ENCODE data around the gene SDF4. TPM values are rescaled to one million over a fixed set of nuclear protein-coding genes. Genes with fewer than 3 reads are reported as not detected.

SDF4 gene
- total and polyA plus RNA-seq, 2 of the 8 experiments (the other 6 are each of a cell fraction or from before 2014, with no cell fraction given), result 45.5 to 75.6 TPM

GRCh38 chr1:1233567-1233892 is 1.7 kb upstream of the SDF4 start:
- Histone ChIP-seq H2BK120ac (replicated peaks; ENCODE audit: low read depth, low read length) (no peak overlapping the region), H3K27me3 (replicated peaks in 1 of 4; ENCODE audit: control insufficient read depth in 3 of 4, extremely low read depth in 1 of 4, insufficient read depth in 3 of 4, low read length in 3 of 4) (no peaks in the 10 kb centered on the region; a peak in 1 of 7 replicates), H3K9ac (replicated peaks in 1 of 4; ENCODE audit: extremely low read depth in 1 of 4, low read depth in 3 of 4, low read length in 3 of 4) (no peak overlapping the region), H2BK12ac (ENCODE audit: low read depth, low read length) (no peak overlapping the region), H3K27ac (ENCODE audit: low read depth, low read length) (no peak overlapping the region), H3K79me2 (ENCODE audit: control insufficient read depth in 1 of 2, insufficient read depth in 2 of 2, low read length in 2 of 2) (peaks cover 6 to 34% of the 10 kb centered on the region in 2 experiments; a peak in 3 of 4 replicates), H3K36me3 (ENCODE audit: control insufficient read depth in 2 of 4, insufficient read depth in 4 of 4, low read length in 3 of 4) (peaks cover 0 to 10% (median 3%) of the 10 kb centered on the region in 4 experiments; a peak in 3 of 8 replicates), H4K91ac (replicated peaks; ENCODE audit: insufficient read length, low read length) (no peak overlapping the region), H2AFZ (ENCODE audit: low read length) (no peak overlapping the region), H4K8ac (ENCODE audit: extremely low read depth, insufficient read depth, low read length) (peak overlapping the region; percentile 46; the same call in 1 of the 2 replicates), H3K4me1 (replicated peaks in 1 of 4; ENCODE audit: control insufficient read depth in 3 of 4, insufficient read depth in 4 of 4, low read length in 3 of 4) (peaks cover 0 to 12% (median under 1%) of the 10 kb centered on the region in 4 experiments; a peak in 4 of 7 replicates), H3K4me2 (ENCODE audit: insufficient read depth in 1 of 2, low read depth in 2 of 2, low read length in 2 of 2) (0 out of 4 replicates have a peak overlapping the region, but pooled peaks of 1 of the 2 experiments have one; percentile 29), H3K79me1 (ENCODE audit: low read depth, low read length) (peaks cover 33% of the 10 kb centered on the region), H4K5ac (ENCODE audit: insufficient read length, low read depth, low read length) (no peak overlapping the region), H3K4me3 (ENCODE audit: extremely low read depth in 1 of 4, insufficient read depth in 2 of 4, low read depth in 3 of 4, low read length in 4 of 4) (no peak overlapping the region), H2AK5ac (ENCODE audit: low read depth, low read length) (no peak overlapping the region), H3K23me2 (ENCODE audit: low read depth, low read length) (peaks cover 7% of the 10 kb centered on the region), H2BK20ac (ENCODE audit: low read length) (no peak overlapping the region), H2BK5ac (ENCODE audit: low read depth, low read length) (no peak overlapping the region), H3K9me3 (ENCODE audit: insufficient read depth in 2 of 2, low read depth in 1 of 2, low read length in 1 of 2) (peaks cover 0 to 9% of the 10 kb centered on the region in 2 experiments; a peak in 2 of 4 replicates), H4K20me1 (replicated peaks in 1 of 2; ENCODE audit: control insufficient read depth in 1 of 2, insufficient read depth in 2 of 2, low read length in 2 of 2) (peaks cover 2 to 19% of the 10 kb centered on the region in 2 experiments), H3K14ac (ENCODE audit: insufficient read length) (no peak overlapping the region), H3K18ac (ENCODE audit: extremely low read depth, low read length) (no peak overlapping the region), H3K23ac (ENCODE audit: insufficient read length) (no peak overlapping the region), H2BK15ac (ENCODE audit: low read length) (no peak overlapping the region), H3K4ac (replicated peaks; ENCODE audit: insufficient read length, low read depth, low read length) (no peak overlapping the region), H3K56ac (replicated peaks; ENCODE audit: insufficient read length, low read depth, low read length) (no peak overlapping the region)
- DNase-seq (ENCODE audit: low read depth in 1 of 2, low spot score in 2 of 2), result no peak
- ChIA-PET POLR2A (ENCODE audit: partially characterized antibody) (interaction anchor here (1.1 to 1.9 kb wide), 2 partner anchors 10 to 13 kb away, joined by 3 to 7 read pairs; partner anchors contain the start of gene C1QTNF12), CTCF (ENCODE audit: partially characterized antibody) (no interaction called here)
- WGBS, 2 experiments (ENCODE audit: extremely low coverage in 1 of 2, insufficient coverage in 1 of 2, insufficient read length in 1 of 2, insufficient replicate concordance in 2 of 2, low coverage in 1 of 2, low lambda C conversion rate in 2 of 2, missing lambda C conversion rate in 1 of 2), result 97 to 100% methylated on average over 1 to 15 of the region's 15 CpGs
- no peak for FAIRE-seq
- no peak for TF ChIP-seq USF2 (IDR thresholded peaks at IDR 0.05; ENCODE audit: low read length)
- TF ChIP-seq YY1 (IDR thresholded peaks at IDR 0.05; ENCODE audit: low read depth, low read length), result no peak
- no peak for TF ChIP-seq BRCA1 (IDR thresholded peaks at IDR 0.05; ENCODE audit: low read depth, low read length)
- no peak for TF ChIP-seq NRF1 (IDR thresholded peaks at IDR 0.05; ENCODE audit: low read depth, low read length)

Data from H1 (cell line).